Liver (tissue), 9 donors: ENCODE measurements around the gene TTC7B. TPM values are rescaled to one million over a fixed set of nuclear protein-coding genes. Genes with fewer than 3 reads are reported as not detected.
A peak's percentile ranks its signal among the peaks of the same experiment; 100 is the strongest.
"Not testable (repeated sequence)": the region's sequence is repeated elsewhere in the genome, so short reads cannot be mapped to it uniquely, and the experiment has no call there.

ENCODE experiments used
- DNase-seq: peaks from one replicate; pipeline ENCODE4 v3.0.0-alpha.2; 2017; ENCODE audit warnings: low spot score
- H3K27ac ChIP-seq, 2 donors: one replicate each; pipeline ENCODE4 v1.7.0; 2013; ENCODE audit warnings: inconsistent platforms in 2 of 2, low read length in 2 of 2, control low read depth in 1 of 2, low read depth in 1 of 2, mild to moderate bottlenecking in 1 of 2
- H3K27me3 ChIP-seq, 4 donors: one replicate each; pipeline versions ENCODE4 v1.6.1 to v1.7.0; 2013; ENCODE audit warnings: low read length in 3 of 4, inconsistent platforms in 1 of 4, mild to moderate bottlenecking in 1 of 4, moderate library complexity in 1 of 4; ENCODE audit not compliant: control insufficient read depth in 4 of 4, insufficient read depth in 4 of 4
- H3K36me3 ChIP-seq, 4 donors: one replicate each; pipeline versions ENCODE4 v1.6.1 to v1.7.0; 2013; ENCODE audit warnings: low read length in 3 of 4, mild to moderate bottlenecking in 3 of 4, low read depth in 1 of 4, moderate library complexity in 1 of 4; ENCODE audit not compliant: control insufficient read depth in 4 of 4, insufficient read depth in 3 of 4
- H3K4me1 ChIP-seq, 4 donors: one replicate each; pipeline versions ENCODE4 v1.6.1 to v1.7.0; 2013; ENCODE audit warnings: low read length in 3 of 4, mild to moderate bottlenecking in 3 of 4, moderate library complexity in 1 of 4; ENCODE audit not compliant: control insufficient read depth in 4 of 4, insufficient read depth in 4 of 4
- H3K4me3 ChIP-seq, 3 donors: one replicate each; pipeline versions ENCODE4 v1.6.1 to v1.7.0; 2013; ENCODE audit warnings: low read length in 3 of 3, control low read depth in 1 of 3, low read depth in 1 of 3, mild to moderate bottlenecking in 1 of 3
- H3K9ac ChIP-seq, 2 donors: one replicate each; pipeline ENCODE4 v1.7.0; 2013; ENCODE audit warnings: low read length in 2 of 2, mild to moderate bottlenecking in 2 of 2, moderate library complexity in 2 of 2, control low read depth in 1 of 2, low read depth in 1 of 2
- H3K9me3 ChIP-seq, 4 donors: one replicate each; pipeline versions ENCODE4 v1.6.1 to v1.7.0; 2013; ENCODE audit warnings: low read length in 3 of 4; ENCODE audit not compliant: control insufficient read depth in 4 of 4
- FOXA1 ChIP-seq: IDR thresholded peaks from 2 replicates; pipeline ENCODE4 v1.6.1; 2016; ENCODE audit warnings: antibody characterized with exemption
- GABPA ChIP-seq, 2 donors: IDR thresholded peaks in 1 of 2; conservative IDR thresholded peaks in 1 of 2; 2 replicates each; pipeline ENCODE4 v1.6.1; 2016; ENCODE audit warnings: antibody characterized with exemption in 2 of 2, mild to moderate bottlenecking in 1 of 2, moderate library complexity in 1 of 2
- HNF4A ChIP-seq, 2 donors: conservative IDR thresholded peaks; 2 replicates each; pipeline ENCODE4 v1.6.1; 2016; ENCODE audit warnings: antibody characterized with exemption in 2 of 2, mild to moderate bottlenecking in 2 of 2
- HNF4G ChIP-seq: IDR thresholded peaks from 2 replicates; pipeline ENCODE4 v1.6.1; 2016; ENCODE audit warnings: antibody characterized with exemption
- JUND ChIP-seq, 2 donors: IDR thresholded peaks; 2 replicates each; pipeline ENCODE4 v1.6.1; 2016; ENCODE audit warnings: antibody characterized with exemption in 2 of 2
- NR2F2 ChIP-seq: IDR thresholded peaks from 2 replicates; pipeline ENCODE4 v1.6.1; 2016; ENCODE audit warnings: antibody characterized with exemption
- RAD21 ChIP-seq, 2 donors: IDR thresholded peaks; 2 replicates each; pipeline ENCODE4 v1.6.1; 2016; ENCODE audit warnings: antibody characterized with exemption in 2 of 2, mild to moderate bottlenecking in 2 of 2
- RXRA ChIP-seq, 2 donors: IDR thresholded peaks; 2 replicates each; pipeline ENCODE4 v1.6.1; 2017 to 2018; ENCODE audit warnings: antibody characterized with exemption in 2 of 2, mild to moderate bottlenecking in 1 of 2
- SP1 ChIP-seq: IDR thresholded peaks from 2 replicates; pipeline ENCODE4 v1.6.1; 2018; ENCODE audit warnings: antibody characterized with exemption, mild to moderate bottlenecking
- TAF1 ChIP-seq: conservative IDR thresholded peaks from 2 replicates; pipeline ENCODE4 v1.6.1; 2016; ENCODE audit warnings: antibody characterized with exemption, mild to moderate bottlenecking
- YY1 ChIP-seq: IDR thresholded peaks from 2 replicates; pipeline ENCODE4 v1.6.1; 2016; ENCODE audit warnings: antibody characterized with exemption, mild to moderate bottlenecking
- WGBS: extraction: QIAGEN DNeasy Blood & Tissue Kit; methylation state at CpG from one replicate; pipeline ENCODE4 v1.1.7; 2013; 5-methylcytosine and 5-hydroxymethylcytosine counted together
- polyA plus RNA-seq, 2 donors: library from polyadenylated mRNA; stranded (reverse) in 1 of 2; unstranded in 1 of 2; fragments of 200-250 nt in 1 of 2; fragments of >200 nt in 1 of 2; fragmentation: Nextera tagmentation in 1 of 2; extraction: Ambion mirVana in 1 of 2; gene quantifications; one replicate each; pipeline versions ENCODE4 v1.2.1 to v1.2.3, GENCODE V29; 2013 to 2015
- total RNA-seq, 2 donors: library from RNA; depleted of rRNA; stranded (reverse); fragments of >200 nt; gene quantifications; one replicate each; pipeline ENCODE4 v1.2.3, GENCODE V29; 2014
- TF ChIP-seq, protein P1 (sequence below): IDR thresholded peaks from 2 replicates; pipeline ENCODE4 v1.6.1; 2016; ENCODE audit warnings: antibody characterized with exemption
- TF ChIP-seq, protein P2 (sequence below): IDR thresholded peaks from 2 replicates; pipeline ENCODE4 v1.6.1; 2016; ENCODE audit warnings: antibody characterized with exemption
- donor health status: healthy.
- donor health status: healthy.
- donor health status: healthy.
- donor health status: healthy.
- donor health status: healthy.

TTC7B gene
- total and polyA plus RNA-seq, 4 donors, result 9.1 to 31.0 (median 12.5) TPM

GRCh38 chr14:90840667-90841066, 24.4 kb upstream of the TTC7B start:
- not testable (repeated sequence) for H3K9ac ChIP-seq
- TF ChIP-seq HNF4A (conservative IDR thresholded peaks at IDR 0.05) (peak in 1 of 2 donors; percentile 51), RXRA (IDR thresholded peaks at IDR 0.05) (peak in 1 of 2 donors; percentile 47)

DNA sequence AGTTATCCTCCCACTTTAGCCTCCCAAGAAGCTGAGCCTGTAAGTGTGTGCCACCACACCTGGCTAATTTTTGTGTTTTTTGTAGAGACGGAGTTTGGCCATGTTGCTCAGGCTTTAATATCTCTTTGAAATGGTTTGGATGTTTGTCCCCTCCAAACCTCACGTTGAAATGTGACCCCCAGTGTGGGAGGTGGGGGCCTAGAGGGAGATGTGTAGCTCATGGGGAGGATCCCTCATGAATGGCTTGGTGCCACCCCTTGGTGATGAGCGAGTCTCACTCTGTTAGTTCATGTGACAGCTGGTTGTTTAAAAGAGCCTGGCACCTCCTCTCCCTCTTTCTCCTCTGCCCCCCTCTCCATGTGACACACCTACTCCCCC, 23.6 kb upstream of the TTC7B start:
- TF ChIP-seq HNF4A (conservative IDR thresholded peaks at IDR 0.05), result no peak
- TF ChIP-seq RAD21 (IDR thresholded peaks at IDR 0.05), result no peak
- TF ChIP-seq, protein P1, sequence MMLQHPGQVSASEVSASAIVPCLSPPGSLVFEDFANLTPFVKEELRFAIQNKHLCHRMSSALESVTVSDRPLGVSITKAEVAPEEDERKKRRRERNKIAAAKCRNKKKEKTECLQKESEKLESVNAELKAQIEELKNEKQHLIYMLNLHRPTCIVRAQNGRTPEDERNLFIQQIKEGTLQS, result no peak
- no peak for TF ChIP-seq FOXA1
- TF ChIP-seq SP1, result no peak
- TF ChIP-seq JUND (IDR thresholded peaks at IDR 0.05), result no peak
- no peak for TF ChIP-seq HNF4G
- TF ChIP-seq TAF1, result no peak
- TF ChIP-seq GABPA (IDR thresholded peaks at IDR 0.05 in 1 of 2, conservative IDR thresholded peaks at IDR 0.05 in 1 of 2), result no peak
- TF ChIP-seq NR2F2, result no peak
- Histone ChIP-seq H3K4me1 (no peaks in the 10 kb centered on the region), H3K27ac (peak overlapping the region in 1 of 2 donors; percentile 61), H3K27me3 (no peaks in the 10 kb centered on the region), H3K36me3 (no peaks in the 10 kb centered on the region), H3K4me3 (no peak overlapping the region), H3K9ac (no peak overlapping the region), H3K9me3 (no peaks in the 10 kb centered on the region)
- 87% methylated on average over 3 of the region's 3 CpGs for WGBS
- DNase-seq, result no peak

More at GRCh38 chr14:90840667-90841066, 24.4 kb upstream of the TTC7B start:
- H3K9me3 ChIP-seq, H3K4me3 ChIP-seq, H3K27ac ChIP-seq, DNase-seq, H3K36me3 ChIP-seq, H3K4me1 ChIP-seq, H3K27me3 ChIP-seq: not testable (repeated sequence)
- WGBS, result 64% methylated on average over 4 of the region's 4 CpGs

- no peaks in the 10 kb centered on the region for H3K4me1 ChIP-seq
- H3K4me3 ChIP-seq, result no peak overlapping the region
- 77% methylated on average over 10 of the region's 10 CpGs for WGBS
- peak; percentile 89 for TF ChIP-seq RXRA (IDR thresholded peaks at IDR 0.05)
- TF ChIP-seq, protein P2, sequence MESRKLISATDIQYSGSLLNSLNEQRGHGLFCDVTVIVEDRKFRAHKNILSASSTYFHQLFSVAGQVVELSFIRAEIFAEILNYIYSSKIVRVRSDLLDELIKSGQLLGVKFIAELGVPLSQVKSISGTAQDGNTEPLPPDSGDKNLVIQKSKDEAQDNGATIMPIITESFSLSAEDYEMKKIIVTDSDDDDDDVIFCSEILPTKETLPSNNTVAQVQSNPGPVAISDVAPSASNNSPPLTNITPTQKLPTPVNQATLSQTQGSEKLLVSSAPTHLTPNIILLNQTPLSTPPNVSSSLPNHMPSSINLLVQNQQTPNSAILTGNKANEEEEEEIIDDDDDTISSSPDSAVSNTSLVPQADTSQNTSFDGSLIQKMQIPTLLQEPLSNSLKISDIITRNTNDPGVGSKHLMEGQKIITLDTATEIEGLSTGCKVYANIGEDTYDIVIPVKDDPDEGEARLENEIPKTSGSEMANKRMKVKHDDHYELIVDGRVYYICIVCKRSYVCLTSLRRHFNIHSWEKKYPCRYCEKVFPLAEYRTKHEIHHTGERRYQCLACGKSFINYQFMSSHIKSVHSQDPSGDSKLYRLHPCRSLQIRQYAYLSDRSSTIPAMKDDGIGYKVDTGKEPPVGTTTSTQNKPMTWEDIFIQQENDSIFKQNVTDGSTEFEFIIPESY, result no peak
- peak; percentile 15 for TF ChIP-seq YY1
- TF ChIP-seq SP1, result peak; percentile 61
- H3K27me3 ChIP-seq, result no peaks in the 10 kb centered on the region
- H3K36me3 ChIP-seq, result no peaks in the 10 kb centered on the region
- H3K9ac ChIP-seq, result no peak overlapping the region
- H3K9me3 ChIP-seq, result no peaks in the 10 kb centered on the region
- no peak for DNase-seq
- peak overlapping the region; percentile 8 to 61 for H3K27ac ChIP-seq
Observed at GRCh38 chr14:90839024-90839888, 23.0 kb upstream of the TTC7B start.

DNA sequence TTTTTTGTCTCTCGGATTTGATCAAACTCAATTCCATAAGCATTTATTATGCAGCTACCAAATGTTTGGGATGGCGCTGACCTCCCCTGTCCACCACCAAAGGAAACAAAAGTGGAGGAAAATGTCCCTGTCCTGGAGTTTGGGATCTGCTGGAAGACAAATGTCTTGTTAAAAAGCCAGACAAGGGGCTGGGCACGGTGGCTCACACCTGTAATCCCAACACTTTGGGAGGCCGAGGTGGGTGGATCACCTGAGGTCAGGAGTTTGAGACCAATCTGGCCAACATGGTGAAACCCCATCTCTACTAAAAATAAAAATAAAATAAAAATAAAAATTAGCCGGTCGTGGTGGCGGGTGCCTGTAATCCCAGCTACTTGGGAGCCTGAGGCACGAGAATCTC, 22.3 kb upstream of the TTC7B start:
- H3K36me3 ChIP-seq, H3K9me3 ChIP-seq, H3K9ac ChIP-seq, H3K4me1 ChIP-seq, DNase-seq, H3K27me3 ChIP-seq, H3K4me3 ChIP-seq: not testable (repeated sequence)
- 85% methylated on average over 8 of the region's 8 CpGs for WGBS
- peak overlapping the region in 1 of 2 donors; percentile 7 for H3K27ac ChIP-seq
